GM12892 (cell line): ENCODE data around the gene SLC30A7.

ENCODE experiments used
- POLR2A ChIP-seq: IDR thresholded peaks from 2 replicates; pipeline ENCODE4 v1.6.1; 2011; ENCODE audit warnings: low read depth, low read length, control low read depth
- POLR2AphosphoS5 ChIP-seq: IDR thresholded peaks from 2 replicates; pipeline ENCODE4 v1.6.1; 2011; ENCODE audit warnings: low read depth, low read length, control low read depth
- TAF1 ChIP-seq: IDR thresholded peaks from 2 replicates; pipeline ENCODE4 v1.6.1; 2011; ENCODE audit warnings: low read depth, mild to moderate bottlenecking, control low read depth, low read length, borderline replicate concordance

- TF ChIP-seq POLR2AphosphoS5 (no peak), POLR2A (no peak), TAF1 (no peak)
Measured at GRCh38 chr1:100998426-100998825, 102.5 kb downstream of the SLC30A7 start.
